Glutamatergic neuron (in vitro differentiated cells): Measurements from ENCODE around the gene EPN1. TPM values are rescaled to one million over a fixed set of nuclear protein-coding genes. Genes with fewer than 3 reads are reported as not detected.
A peak's percentile ranks its signal among the peaks of the same experiment; 100 is the strongest.

Source experiments
- DNase-seq: peaks from one replicate; pipeline ENCODE4 v3.0.0; 2022
- H3K27ac Mint-ChIP-seq: one replicate; pipeline ENCODE4 v1.8.0; 2020; ENCODE audit warnings: mild to moderate bottlenecking, mixed read lengths, inconsistent platforms; ENCODE audit not compliant: unreplicated experiment
- H3K27me3 Mint-ChIP-seq: one replicate; pipeline ENCODE4 v1.8.0; 2020; ENCODE audit warnings: mild to moderate bottlenecking, moderate library complexity, mixed read lengths, inconsistent platforms; ENCODE audit not compliant: unreplicated experiment
- H3K36me3 Mint-ChIP-seq: one replicate; pipeline ENCODE4 v1.8.0; 2020; ENCODE audit warnings: mild to moderate bottlenecking, mixed read lengths, inconsistent platforms; ENCODE audit not compliant: unreplicated experiment
- H3K4me1 Mint-ChIP-seq: one replicate; pipeline ENCODE4 v1.8.0; 2020; ENCODE audit warnings: mild to moderate bottlenecking, low read depth, mixed read lengths, inconsistent platforms; ENCODE audit not compliant: unreplicated experiment
- H3K4me3 Mint-ChIP-seq: one replicate; pipeline ENCODE4 v1.8.0; 2020; ENCODE audit warnings: mild to moderate bottlenecking, mixed read lengths, inconsistent platforms; ENCODE audit not compliant: unreplicated experiment
- H3K9me3 Mint-ChIP-seq: one replicate; pipeline ENCODE4 v1.8.0; 2020; ENCODE audit warnings: mild to moderate bottlenecking, moderate library complexity, mixed read lengths, inconsistent platforms; ENCODE audit not compliant: unreplicated experiment
- CTCF ChIP-seq: fragments of 200-600 bp; sonication (generic); IDR thresholded peaks from one replicate; pipeline ENCODE4 v1.5.0; 2021; ENCODE audit not compliant: partially characterized antibody, unreplicated experiment
- total RNA-seq: library from RNA; stranded (reverse); fragmentation: NEBNext Ultra II Directional; extraction: Animal tissue kit (Norgen Biotek cat#: 25700); gene quantifications from one replicate; pipeline ENCODE4 v1.2.1, GENCODE V29; 2021; ENCODE audit not compliant: unreplicated experiment

Gene EPN1
- total RNA-seq, 1 donor from 2014 or later: 150 TPM

GRCh38 chr19:55667006-55667381 lies 8.0 kb upstream of the EPN1 start:
- Mint-ChIP-seq H3K27ac (peak overlapping the region; percentile 5), H3K36me3 (no peaks in the 10 kb centered on the region), H3K4me1 (peaks cover 8% of the 10 kb centered on the region), H3K27me3 (peaks cover 10% of the 10 kb centered on the region), H3K4me3 (no peak overlapping the region), H3K9me3 (peaks cover 20% of the 10 kb centered on the region)
- TF ChIP-seq CTCF: no peak
- DNase-seq: no peak

GRCh38 chr19:55667511-55667910 lies 7.5 kb upstream of the EPN1 start:
- no peak overlapping the region for H3K4me3 Mint-ChIP-seq
- H3K27me3 Mint-ChIP-seq: peaks cover 10% of the 10 kb centered on the region
- H3K27ac Mint-ChIP-seq: peak overlapping the region; percentile 5
- DNase-seq: no peak
- TF ChIP-seq CTCF: no peak
- H3K36me3 Mint-ChIP-seq: no peaks in the 10 kb centered on the region
- H3K9me3 Mint-ChIP-seq: peaks cover 21% of the 10 kb centered on the region
- peaks cover 11% of the 10 kb centered on the region for H3K4me1 Mint-ChIP-seq

- no peak for TF ChIP-seq CTCF
- peaks cover 11% of the 10 kb centered on the region for H3K4me1 Mint-ChIP-seq
- H3K9me3 Mint-ChIP-seq: peaks cover 21% of the 10 kb centered on the region
- no peaks in the 10 kb centered on the region for H3K36me3 Mint-ChIP-seq
- H3K27ac Mint-ChIP-seq: no peak overlapping the region
- peaks cover 10% of the 10 kb centered on the region for H3K27me3 Mint-ChIP-seq
- no peak overlapping the region for H3K4me3 Mint-ChIP-seq
- DNase-seq: no peak
These were observed 7.1 kb upstream of the EPN1 start for GRCh38 chr19:55667958-55668357.

GRCh38 chr19:55668603-55669348 lies 6.2 kb upstream of the EPN1 start:
- peaks cover 21% of the 10 kb centered on the region for H3K9me3 Mint-ChIP-seq
- H3K27ac Mint-ChIP-seq: no peak overlapping the region
- peaks cover 12% of the 10 kb centered on the region for H3K27me3 Mint-ChIP-seq
- no peak for DNase-seq
- H3K4me3 Mint-ChIP-seq: no peak overlapping the region
- H3K4me1 Mint-ChIP-seq: peaks cover 11% of the 10 kb centered on the region
- TF ChIP-seq CTCF: no peak
- H3K36me3 Mint-ChIP-seq: no peaks in the 10 kb centered on the region

GRCh38 chr19:55669418-55670279 lies 5.4 kb upstream of the EPN1 start:
- peaks cover 15% of the 10 kb centered on the region for H3K27me3 Mint-ChIP-seq
- TF ChIP-seq CTCF: no peak
- H3K4me3 Mint-ChIP-seq: no peak overlapping the region
- no peak overlapping the region for H3K27ac Mint-ChIP-seq
- DNase-seq: no peak
- peaks cover 24% of the 10 kb centered on the region for H3K9me3 Mint-ChIP-seq
- H3K36me3 Mint-ChIP-seq: no peaks in the 10 kb centered on the region
- H3K4me1 Mint-ChIP-seq: peaks cover 11% of the 10 kb centered on the region
